ENCODE data around the gene LSM7.
"Not testable (repeated sequence)": the region's sequence is repeated elsewhere in the genome, so short reads cannot be mapped to it uniquely, and the experiment has no call there.

Gene LSM7

GRCh38 chr19:2300533-2300932 is 27.9 kb downstream of the LSM7 start:
- DNase-seq (ENCODE audit: low spot score), result no peak

GRCh38 chr19:2296141-2296540 is 32.2 kb downstream of the LSM7 start:
- no peak for DNase-seq (ENCODE audit: low spot score)

- DNase-seq (ENCODE audit: low spot score), result no peak
Observed at GRCh38 chr19:2294687-2295335, 33.6 kb downstream of the LSM7 start.

GRCh38 chr19:2291185-2291751 is 37.1 kb downstream of the LSM7 start:
- no peak for DNase-seq (ENCODE audit: low spot score)

- no peak for DNase-seq (ENCODE audit: low spot score)
Observed at GRCh38 chr19:2290441-2291184, 37.8 kb downstream of the LSM7 start.

GRCh38 chr19:2289714-2290435 is 38.5 kb downstream of the LSM7 start:
- no peak for DNase-seq (ENCODE audit: low spot score)

GRCh38 chr19:2288818-2289713 is 39.3 kb downstream of the LSM7 start:
- no peak for DNase-seq (ENCODE audit: low spot score)

GRCh38 chr19:2288338-2288817 is 40.0 kb downstream of the LSM7 start:
- no peak for DNase-seq (ENCODE audit: low spot score)

GRCh38 chr19:2287585-2288337 is 40.6 kb downstream of the LSM7 start:
- no peak for DNase-seq (ENCODE audit: low spot score)

- no peak for DNase-seq (ENCODE audit: low spot score)
Observed at GRCh38 chr19:2286402-2287140, 41.8 kb downstream of the LSM7 start.

- DNase-seq (ENCODE audit: low spot score), result no peak
Observed at GRCh38 chr19:2283835-2284507, 44.4 kb downstream of the LSM7 start.

GRCh38 chr19:2282862-2283237 is 45.5 kb downstream of the LSM7 start:
- no peak for DNase-seq (ENCODE audit: low spot score)

GRCh38 chr19:2282062-2282861 is 46.1 kb downstream of the LSM7 start, which contains the start of gene PEAK3:
TSS of gene PEAK3 (minus strand) at chr19:2282175. CDS start at chr19:2280931, 1,244 bp downstream.
- DNase-seq (ENCODE audit: low spot score), result no peak

- DNase-seq (ENCODE audit: low spot score), result not testable (repeated sequence)
Observed at GRCh38 chr19:2281265-2282061, 46.9 kb downstream of the LSM7 start.

GRCh38 chr19:2280633-2281264 is 47.6 kb downstream of the LSM7 start:
- no peak for DNase-seq (ENCODE audit: low spot score)

GRCh38 chr19:2278459-2279158 is 49.8 kb downstream of the LSM7 start:
- DNase-seq (ENCODE audit: low spot score), result no peak

- no peak for DNase-seq (ENCODE audit: low spot score)
Observed at GRCh38 chr19:2277138-2277537, 51.2 kb downstream of the LSM7 start.
